ENCODE results near the gene NXN. TPM values are rescaled to one million over a fixed set of nuclear protein-coding genes. Genes with fewer than 3 reads are reported as not detected.

Gene NXN
- polyA plus RNA-seq, 3 donors, result not detected

- H3K4me2 ChIP-seq (replicated peaks; ENCODE audit: extremely low read depth, low read length, poor library complexity, severe bottlenecking), result no peak overlapping the region
- H3K79me2 ChIP-seq (ENCODE audit: insufficient read depth, low read length), result peaks cover 7% of the 10 kb centered on the region
- no peak for TF ChIP-seq CTCF (IDR thresholded peaks at IDR 0.05)
- H3K4me3 ChIP-seq (replicated peaks in 1 of 3; ENCODE audit: low read depth in 2 of 3, low read length in 3 of 3), result no peak overlapping the region
- Mint-ChIP-seq H3K4me3 (no peak overlapping the region), H3K27ac (no peak overlapping the region), H3K27me3 (ENCODE audit: low read depth in 3 of 3) (peaks cover 0 to 1% (median 0%) of the 10 kb centered on the region in 3 donors), H3K9me3 (no peaks in the 10 kb centered on the region), H3K36me3 (peaks cover 18 to 58% of the 10 kb centered on the region in 2 donors), H3K4me1 (no peaks in the 10 kb centered on the region)
- H3K36me3 ChIP-seq (replicated peaks in 1 of 2; ENCODE audit: control insufficient read depth in 1 of 2, insufficient read depth in 2 of 2, low read length in 2 of 2), result peaks cover 27 to 47% of the 10 kb centered on the region in 2 donors
- DNase-seq, result no peak
- WGBS (ENCODE audit: insufficient coverage), result 100% methylated on average over 4 of the region's 11 CpGs
- no peak overlapping the region for H2AFZ ChIP-seq (ENCODE audit: insufficient read depth, low read depth, low read length, poor library complexity, severe bottlenecking)
- H4K20me1 ChIP-seq (ENCODE audit: insufficient read depth, low read length), result peaks cover 81% of the 10 kb centered on the region
- no peaks in the 10 kb centered on the region for H3K9me3 ChIP-seq (replicated peaks in 1 of 2; ENCODE audit: control insufficient read depth in 1 of 2, insufficient read depth in 1 of 2, low read length in 2 of 2)
- no peaks in the 10 kb centered on the region for H3K4me1 ChIP-seq (ENCODE audit: control insufficient read depth in 1 of 2, insufficient read depth in 2 of 2, low read length in 2 of 2)
- intact Hi-C loops (cut with micrococcal nuclease), result no loop called here
- H3K27me3 ChIP-seq (ENCODE audit: control insufficient read depth in 2 of 2, insufficient read depth in 2 of 2, low read length in 2 of 2), result no peaks in the 10 kb centered on the region
- no peak overlapping the region for H3K9ac ChIP-seq (ENCODE audit: insufficient read depth, low read length, poor library complexity, severe bottlenecking)
- no peak overlapping the region for H3K27ac ChIP-seq (ENCODE audit: low read depth in 1 of 2, low read length in 2 of 2)
These were observed 39.0 kb upstream of the NXN start for GRCh38 chr17:1018547-1018946.

- Mint-ChIP-seq H3K27me3 (ENCODE audit: low read depth in 3 of 3) (no peaks in the 10 kb centered on the region), H3K9me3 (no peaks in the 10 kb centered on the region), H3K4me1 (no peaks in the 10 kb centered on the region), H3K4me3 (no peak overlapping the region), H3K36me3 (peaks cover 40 to 67% of the 10 kb centered on the region in 2 donors), H3K27ac (peak overlapping the region in 1 of 7 donors; percentile 20)
- Histone ChIP-seq H3K79me2 (ENCODE audit: insufficient read depth, low read length) (peaks cover 7% of the 10 kb centered on the region), H3K4me3 (replicated peaks in 1 of 3; ENCODE audit: low read depth in 2 of 3, low read length in 3 of 3) (no peak overlapping the region), H3K9me3 (replicated peaks in 1 of 2; ENCODE audit: control insufficient read depth in 1 of 2, insufficient read depth in 1 of 2, low read length in 2 of 2) (no peaks in the 10 kb centered on the region), H4K20me1 (ENCODE audit: insufficient read depth, low read length) (peaks cover 78% of the 10 kb centered on the region), H3K27ac (ENCODE audit: low read depth in 1 of 2, low read length in 2 of 2) (no peak overlapping the region), H3K4me1 (ENCODE audit: control insufficient read depth in 1 of 2, insufficient read depth in 2 of 2, low read length in 2 of 2) (no peaks in the 10 kb centered on the region), H3K9ac (ENCODE audit: insufficient read depth, low read length, poor library complexity, severe bottlenecking) (no peak overlapping the region), H3K27me3 (ENCODE audit: control insufficient read depth in 2 of 2, insufficient read depth in 2 of 2, low read length in 2 of 2) (no peaks in the 10 kb centered on the region), H2AFZ (ENCODE audit: insufficient read depth, low read depth, low read length, poor library complexity, severe bottlenecking) (no peak overlapping the region), H3K36me3 (replicated peaks in 1 of 2; ENCODE audit: control insufficient read depth in 1 of 2, insufficient read depth in 2 of 2, low read length in 2 of 2) (peaks cover 50 to 74% of the 10 kb centered on the region in 2 donors), H3K4me2 (replicated peaks; ENCODE audit: extremely low read depth, low read length, poor library complexity, severe bottlenecking) (no peak overlapping the region)
- WGBS (ENCODE audit: insufficient coverage), result 97% methylated on average over 9 of the region's 9 CpGs
- intact Hi-C loops (cut with micrococcal nuclease), result no loop called here
- TF ChIP-seq CTCF (IDR thresholded peaks at IDR 0.05), result no peak
- no peak for DNase-seq
These were observed 34.1 kb upstream of the NXN start for GRCh38 chr17:1013729-1014090.
